SK-N-SH treated with all-trans-retinoic acid at 6 μM for 48 hours (cell line): Measurements from ENCODE around the gene TMEM207.

Source experiments
- ATAC-seq: fragments of 200-7000 bp; cut with Tn5 transposase; 3 replicates; pipeline ENCODE4 v1.9.1; 2020; ENCODE audit warnings: mild to moderate bottlenecking, moderate library complexity
- ARNTL ChIP-seq: fragments of 450-650 bp; formaldehyde crosslinking; IDR thresholded peaks from 2 replicates; pipeline ENCODE4 v1.5.0; 2020; ENCODE audit warnings: low read depth, mild to moderate bottlenecking, moderate library complexity, borderline replicate concordance
- BACH2 ChIP-seq: fragments of 250-450 bp; sonication (Bioruptor Pico); IDR thresholded peaks from 2 replicates; pipeline ENCODE4 v1.9.0; 2021; ENCODE audit warnings: mild to moderate bottlenecking, borderline replicate concordance
- CSDC2 ChIP-seq: fragments of 250-450 bp; sonication (Bioruptor Pico); IDR thresholded peaks from 2 replicates; pipeline ENCODE4 v1.5.0; 2020; ENCODE audit warnings: mild to moderate bottlenecking, moderate library complexity
- ESRRG ChIP-seq: fragments of 250-450 bp; sonication (Bioruptor Pico); IDR thresholded peaks from 2 replicates; pipeline ENCODE4 v1.6.1; 2021; ENCODE audit warnings: mild to moderate bottlenecking
- GLIS3 ChIP-seq: fragments of 250-450 bp; sonication (Bioruptor Pico); IDR thresholded peaks from 2 replicates; pipeline ENCODE4 v1.5.0; 2020; ENCODE audit warnings: mild to moderate bottlenecking, moderate library complexity
- ISL1 ChIP-seq: fragments of 250-450 bp; sonication (Bioruptor Pico); IDR thresholded peaks from 2 replicates; pipeline ENCODE4 v2.1.2; 2022; ENCODE audit warnings: mild to moderate bottlenecking, moderate library complexity
- OSR1 ChIP-seq: fragments of 250-450 bp; sonication (Bioruptor Pico); IDR thresholded peaks from 2 replicates; pipeline ENCODE4 v1.8.0; 2022; ENCODE audit warnings: moderate library complexity, mild to moderate bottlenecking, inconsistent platforms
- PPARA ChIP-seq: fragments of 250-450 bp; sonication (Bioruptor Pico); IDR thresholded peaks from 2 replicates; pipeline ENCODE4 v1.5.0; 2020; ENCODE audit warnings: mild to moderate bottlenecking, borderline replicate concordance
- RARB ChIP-seq: fragments of 250-450 bp; sonication (Bioruptor Pico); IDR thresholded peaks from 2 replicates; pipeline ENCODE4 v1.8.0; 2021; ENCODE audit warnings: mild to moderate bottlenecking, moderate library complexity
- SNAI2 ChIP-seq: fragments of 250-450 bp; sonication (Bioruptor Pico); IDR thresholded peaks from 2 replicates; pipeline ENCODE4 v1.5.0; 2020; ENCODE audit warnings: mild to moderate bottlenecking, moderate library complexity
- TCF4 ChIP-seq: fragments of 250-450 bp; sonication (Bioruptor Pico); IDR thresholded peaks from 2 replicates; pipeline ENCODE4 v1.8.0; 2021; ENCODE audit warnings: mild to moderate bottlenecking, moderate library complexity, borderline replicate concordance
- TOX ChIP-seq: fragments of 250-450 bp; sonication (Bioruptor Pico); IDR thresholded peaks from 2 replicates; pipeline ENCODE4 v1.8.0; 2021; ENCODE audit warnings: mild to moderate bottlenecking, moderate library complexity, borderline replicate concordance
- ZFP3 ChIP-seq: fragments of 250-450 bp; sonication (Bioruptor Pico); IDR thresholded peaks from 2 replicates; pipeline ENCODE4 v1.5.0; 2020; ENCODE audit warnings: mild to moderate bottlenecking, moderate library complexity
- ZFP30 ChIP-seq: fragments of 450-650 bp; formaldehyde crosslinking; IDR thresholded peaks from 2 replicates; pipeline ENCODE4 v1.5.0; 2022; ENCODE audit warnings: mild to moderate bottlenecking, moderate library complexity
- ZNF70 ChIP-seq: fragments of 450-650 bp; formaldehyde crosslinking; IDR thresholded peaks from 2 replicates; pipeline ENCODE4 v1.5.0; 2020; ENCODE audit warnings: mild to moderate bottlenecking, moderate library complexity
- TF ChIP-seq, protein P1 (sequence below): fragments of 250-450 bp; sonication (Bioruptor Pico); IDR thresholded peaks from 2 replicates; pipeline ENCODE4 v1.5.1; 2020; ENCODE audit warnings: low read depth, mild to moderate bottlenecking, moderate library complexity
- TF ChIP-seq, protein P2 (sequence below): fragments of 250-450 bp; sonication (Bioruptor Pico); IDR thresholded peaks from 2 replicates; pipeline ENCODE4 v1.8.0; 2020; ENCODE audit warnings: mild to moderate bottlenecking, moderate library complexity, borderline replicate concordance
- TF ChIP-seq, protein P3 (sequence below): fragments of 250-450 bp; sonication (Bioruptor Pico); IDR thresholded peaks from 2 replicates; pipeline ENCODE4 v1.5.1; 2021; ENCODE audit warnings: mild to moderate bottlenecking, moderate library complexity
- TF ChIP-seq, protein P4 (sequence below): fragments of 250-450 bp; sonication (Bioruptor Pico); IDR thresholded peaks from 2 replicates; pipeline ENCODE4 v1.5.0; 2020; ENCODE audit warnings: mild to moderate bottlenecking, moderate library complexity

TMEM207 gene

DNA sequence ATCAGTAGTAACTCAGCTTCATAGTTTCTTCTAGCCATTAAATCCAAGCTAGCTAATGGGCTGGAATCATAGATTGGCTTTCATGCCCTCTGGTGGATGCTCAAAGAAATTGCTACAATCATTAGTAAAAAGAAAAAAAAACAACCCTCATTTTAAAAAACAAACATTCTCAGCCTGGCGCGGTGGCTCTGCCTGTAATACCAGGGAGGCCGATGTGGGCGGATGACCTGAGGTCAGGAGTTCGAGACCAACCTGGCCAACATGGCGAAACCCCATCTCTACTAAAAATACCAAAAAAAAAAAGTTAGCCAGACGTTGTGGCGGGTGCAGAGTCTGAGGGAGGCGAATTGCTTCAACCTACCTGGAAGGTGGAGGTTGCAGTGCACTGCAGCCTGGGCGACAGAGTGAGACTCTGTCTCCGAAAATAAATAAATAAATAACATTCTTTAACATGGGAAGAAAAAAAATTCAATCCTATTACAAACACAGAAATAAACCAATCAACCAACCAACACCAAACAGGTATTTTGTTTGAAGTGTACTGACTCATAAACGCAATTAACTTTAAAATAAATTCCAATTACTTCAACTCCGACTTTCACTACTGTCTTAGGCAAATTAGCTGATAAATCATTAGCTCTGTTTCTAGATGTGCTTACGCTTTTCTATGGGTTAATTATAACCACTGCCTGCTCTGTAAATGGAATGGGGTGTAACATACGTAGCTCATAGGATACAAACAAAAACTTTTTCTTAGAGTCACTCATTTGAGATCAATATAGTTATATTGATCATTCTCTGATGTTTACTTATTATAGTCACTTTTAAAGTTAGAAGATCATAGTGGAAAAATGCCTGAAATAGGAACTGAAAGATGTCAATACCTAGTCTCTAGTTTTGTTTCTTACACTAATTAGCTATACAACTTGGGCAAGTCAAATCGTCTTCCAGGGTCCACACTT lies 24.9 kb downstream of the TMEM207 start:
- ATAC-seq: peak; percentile 77
- TF ChIP-seq GLIS3: no peak
- no peak for TF ChIP-seq ZFP3
- TF ChIP-seq ZFP30 (CRISPR knock-in tag): no peak
- no peak for TF ChIP-seq CSDC2 (CRISPR knock-in tag)
- no peak for TF ChIP-seq PPARA (CRISPR knock-in tag)
- TF ChIP-seq, protein P1, sequence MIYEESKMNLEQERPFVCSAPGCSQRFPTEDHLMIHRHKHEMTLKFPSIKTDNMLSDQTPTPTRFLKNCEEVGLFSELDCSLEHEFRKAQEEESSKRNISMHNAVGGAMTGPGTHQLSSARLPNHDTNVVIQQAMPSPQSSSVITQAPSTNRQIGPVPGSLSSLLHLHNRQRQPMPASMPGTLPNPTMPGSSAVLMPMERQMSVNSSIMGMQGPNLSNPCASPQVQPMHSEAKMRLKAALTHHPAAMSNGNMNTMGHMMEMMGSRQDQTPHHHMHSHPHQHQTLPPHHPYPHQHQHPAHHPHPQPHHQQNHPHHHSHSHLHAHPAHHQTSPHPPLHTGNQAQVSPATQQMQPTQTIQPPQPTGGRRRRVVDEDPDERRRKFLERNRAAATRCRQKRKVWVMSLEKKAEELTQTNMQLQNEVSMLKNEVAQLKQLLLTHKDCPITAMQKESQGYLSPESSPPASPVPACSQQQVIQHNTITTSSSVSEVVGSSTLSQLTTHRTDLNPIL: no peak

DNA sequence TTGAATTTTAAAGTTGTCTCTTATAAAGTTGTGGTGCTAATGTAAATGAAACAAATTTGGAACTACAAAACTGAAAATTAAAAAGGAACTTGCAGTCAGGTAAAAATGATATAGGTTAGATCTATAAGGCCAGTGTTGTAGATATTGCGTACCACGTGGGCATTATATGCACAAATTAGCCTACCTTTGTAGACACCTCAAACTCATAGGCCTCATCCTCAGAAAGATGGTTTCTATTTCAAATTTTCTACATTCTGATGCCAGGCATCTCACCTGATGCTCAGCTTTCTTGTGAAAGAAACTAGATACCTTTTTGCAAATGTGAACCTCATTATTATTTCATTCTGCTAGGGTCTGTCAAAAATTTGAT lies 25.6 kb downstream of the TMEM207 start:
- ATAC-seq: peak; percentile 27; the same call in 2 of the 3 replicates
- TF ChIP-seq ZFP3 (no peak), RARB (CRISPR knock-in tag) (no peak), OSR1 (CRISPR knock-in tag) (no peak), ESRRG (CRISPR knock-in tag) (no peak), TCF4 (CRISPR knock-in tag) (no peak)
- TF ChIP-seq, protein P2, sequence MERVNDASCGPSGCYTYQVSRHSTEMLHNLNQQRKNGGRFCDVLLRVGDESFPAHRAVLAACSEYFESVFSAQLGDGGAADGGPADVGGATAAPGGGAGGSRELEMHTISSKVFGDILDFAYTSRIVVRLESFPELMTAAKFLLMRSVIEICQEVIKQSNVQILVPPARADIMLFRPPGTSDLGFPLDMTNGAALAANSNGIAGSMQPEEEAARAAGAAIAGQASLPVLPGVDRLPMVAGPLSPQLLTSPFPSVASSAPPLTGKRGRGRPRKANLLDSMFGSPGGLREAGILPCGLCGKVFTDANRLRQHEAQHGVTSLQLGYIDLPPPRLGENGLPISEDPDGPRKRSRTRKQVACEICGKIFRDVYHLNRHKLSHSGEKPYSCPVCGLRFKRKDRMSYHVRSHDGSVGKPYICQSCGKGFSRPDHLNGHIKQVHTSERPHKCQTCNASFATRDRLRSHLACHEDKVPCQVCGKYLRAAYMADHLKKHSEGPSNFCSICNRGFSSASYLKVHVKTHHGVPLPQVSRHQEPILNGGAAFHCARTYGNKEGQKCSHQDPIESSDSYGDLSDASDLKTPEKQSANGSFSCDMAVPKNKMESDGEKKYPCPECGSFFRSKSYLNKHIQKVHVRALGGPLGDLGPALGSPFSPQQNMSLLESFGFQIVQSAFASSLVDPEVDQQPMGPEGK (CRISPR knock-in tag): no peak
- TF ChIP-seq, protein P3, sequence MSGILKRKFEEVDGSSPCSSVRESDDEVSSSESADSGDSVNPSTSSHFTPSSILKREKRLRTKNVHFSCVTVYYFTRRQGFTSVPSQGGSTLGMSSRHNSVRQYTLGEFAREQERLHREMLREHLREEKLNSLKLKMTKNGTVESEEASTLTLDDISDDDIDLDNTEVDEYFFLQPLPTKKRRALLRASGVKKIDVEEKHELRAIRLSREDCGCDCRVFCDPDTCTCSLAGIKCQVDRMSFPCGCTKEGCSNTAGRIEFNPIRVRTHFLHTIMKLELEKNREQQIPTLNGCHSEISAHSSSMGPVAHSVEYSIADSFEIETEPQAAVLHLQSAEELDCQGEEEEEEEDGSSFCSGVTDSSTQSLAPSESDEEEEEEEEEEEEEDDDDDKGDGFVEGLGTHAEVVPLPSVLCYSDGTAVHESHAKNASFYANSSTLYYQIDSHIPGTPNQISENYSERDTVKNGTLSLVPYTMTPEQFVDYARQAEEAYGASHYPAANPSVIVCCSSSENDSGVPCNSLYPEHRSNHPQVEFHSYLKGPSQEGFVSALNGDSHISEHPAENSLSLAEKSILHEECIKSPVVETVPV (CRISPR knock-in tag): no peak
- TF ChIP-seq, all 23 proteins: peak for 0

DNA sequence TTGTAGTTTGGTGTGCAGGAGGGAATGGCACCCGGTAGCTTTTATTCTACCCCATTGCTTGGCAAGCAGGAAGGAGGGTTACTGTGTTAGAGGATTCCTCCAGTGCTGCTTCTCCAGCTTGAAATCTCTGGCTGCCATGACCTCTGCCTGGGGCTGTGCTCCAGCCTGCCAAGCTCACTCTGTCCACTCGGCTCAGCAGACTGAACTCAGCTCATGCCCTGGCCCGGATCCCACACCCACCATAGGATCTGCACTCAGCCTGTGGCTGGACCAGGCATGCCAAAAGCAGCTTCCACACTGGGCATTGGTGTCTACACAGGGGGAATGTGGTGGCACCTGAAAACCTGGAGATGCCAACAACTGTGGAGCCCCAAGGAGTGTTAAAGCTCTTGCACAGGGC lies 35.4 kb downstream of the TMEM207 start:
- ATAC-seq: no peak
- no peak for TF ChIP-seq ZNF70
- TF ChIP-seq PPARA (CRISPR knock-in tag): no peak
- no peak for TF ChIP-seq BACH2 (CRISPR knock-in tag)
- no peak for TF ChIP-seq TCF4 (CRISPR knock-in tag)

DNA sequence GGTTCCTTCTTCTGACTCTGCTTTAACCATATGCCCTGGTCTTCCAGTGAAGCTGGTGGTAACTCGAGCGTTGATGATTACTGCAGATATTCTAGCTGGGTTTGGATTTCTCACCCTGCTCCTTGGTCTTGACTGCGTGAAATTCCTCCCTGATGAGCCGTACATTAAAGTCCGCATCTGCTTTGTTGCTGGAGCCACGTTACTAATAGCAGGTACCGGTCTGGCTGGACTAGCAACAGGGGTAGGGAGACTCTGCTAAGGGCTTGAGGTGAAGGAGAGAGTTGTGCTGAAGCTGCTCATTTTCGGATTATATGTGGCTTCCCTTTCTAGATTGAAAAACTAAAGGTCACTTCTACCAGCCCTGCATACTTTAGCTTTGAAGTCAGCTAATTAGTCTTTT lies 45.0 kb downstream of the TMEM207 start:
- no peak for TF ChIP-seq OSR1 (CRISPR knock-in tag)
- ATAC-seq: no peak

DNA sequence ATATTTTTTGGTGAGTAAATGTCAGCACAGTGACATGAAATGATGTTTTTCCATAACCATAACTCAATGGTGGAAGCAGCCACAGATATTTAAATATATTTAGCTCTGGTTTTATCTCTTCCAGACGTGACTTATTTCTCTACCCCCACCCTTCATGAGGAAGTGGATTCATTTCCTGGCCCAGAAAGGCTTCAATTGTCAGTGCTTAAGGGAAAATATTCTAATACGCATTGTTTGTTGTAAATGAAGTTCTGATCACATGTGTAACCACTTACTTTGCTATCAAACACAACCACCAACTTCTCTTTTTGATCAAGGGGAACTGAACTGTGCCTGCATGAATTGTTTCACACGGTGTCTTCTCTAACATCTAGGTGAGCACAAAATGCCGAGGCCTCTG lies 47.7 kb downstream of the TMEM207 start:
- TF ChIP-seq ISL1 (no peak), ZNF70 (no peak), CSDC2 (CRISPR knock-in tag) (no peak), ZFP30 (CRISPR knock-in tag) (no peak), GLIS3 (no peak), ARNTL (CRISPR knock-in tag) (no peak), TOX (CRISPR knock-in tag) (no peak), OSR1 (CRISPR knock-in tag) (no peak), BACH2 (CRISPR knock-in tag) (no peak), SNAI2 (no peak), ZFP3 (no peak)
- TF ChIP-seq, protein P4, sequence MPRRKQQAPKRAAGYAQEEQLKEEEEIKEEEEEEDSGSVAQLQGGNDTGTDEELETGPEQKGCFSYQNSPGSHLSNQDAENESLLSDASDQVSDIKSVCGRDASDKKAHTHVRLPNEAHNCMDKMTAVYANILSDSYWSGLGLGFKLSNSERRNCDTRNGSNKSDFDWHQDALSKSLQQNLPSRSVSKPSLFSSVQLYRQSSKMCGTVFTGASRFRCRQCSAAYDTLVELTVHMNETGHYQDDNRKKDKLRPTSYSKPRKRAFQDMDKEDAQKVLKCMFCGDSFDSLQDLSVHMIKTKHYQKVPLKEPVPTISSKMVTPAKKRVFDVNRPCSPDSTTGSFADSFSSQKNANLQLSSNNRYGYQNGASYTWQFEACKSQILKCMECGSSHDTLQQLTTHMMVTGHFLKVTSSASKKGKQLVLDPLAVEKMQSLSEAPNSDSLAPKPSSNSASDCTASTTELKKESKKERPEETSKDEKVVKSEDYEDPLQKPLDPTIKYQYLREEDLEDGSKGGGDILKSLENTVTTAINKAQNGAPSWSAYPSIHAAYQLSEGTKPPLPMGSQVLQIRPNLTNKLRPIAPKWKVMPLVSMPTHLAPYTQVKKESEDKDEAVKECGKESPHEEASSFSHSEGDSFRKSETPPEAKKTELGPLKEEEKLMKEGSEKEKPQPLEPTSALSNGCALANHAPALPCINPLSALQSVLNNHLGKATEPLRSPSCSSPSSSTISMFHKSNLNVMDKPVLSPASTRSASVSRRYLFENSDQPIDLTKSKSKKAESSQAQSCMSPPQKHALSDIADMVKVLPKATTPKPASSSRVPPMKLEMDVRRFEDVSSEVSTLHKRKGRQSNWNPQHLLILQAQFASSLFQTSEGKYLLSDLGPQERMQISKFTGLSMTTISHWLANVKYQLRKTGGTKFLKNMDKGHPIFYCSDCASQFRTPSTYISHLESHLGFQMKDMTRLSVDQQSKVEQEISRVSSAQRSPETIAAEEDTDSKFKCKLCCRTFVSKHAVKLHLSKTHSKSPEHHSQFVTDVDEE (CRISPR knock-in tag): no peak
- no peak for ATAC-seq
